Measurements from ENCODE around the gene PBX1. TPM values are rescaled to one million over a fixed set of nuclear protein-coding genes. Genes with fewer than 3 reads are reported as not detected.

The PBX1 gene
- total and polyA plus RNA-seq, 4 donors, result 7.8 to 112 (median 33.5) TPM

DNA sequence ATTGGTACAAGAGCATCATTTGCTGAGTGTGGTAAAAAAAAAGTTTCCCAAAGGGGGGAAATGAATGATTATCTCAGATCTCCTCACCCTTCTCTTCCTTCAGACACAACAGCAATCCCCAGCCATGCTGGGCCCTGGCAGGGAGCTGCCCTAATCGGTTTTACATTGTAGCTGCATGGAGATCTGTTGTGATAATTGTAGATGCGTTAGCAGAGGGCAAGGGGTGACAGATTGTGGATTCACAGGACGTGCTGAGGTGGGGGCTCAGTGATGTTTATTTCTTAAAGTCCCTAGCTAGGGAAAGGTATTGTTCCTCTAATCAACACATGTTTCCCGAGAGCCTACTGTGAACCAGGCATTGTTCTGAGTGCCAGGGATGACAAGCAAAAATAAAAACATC is 304.1 kb downstream of the PBX1 start:
- H3K36me3 ChIP-seq (ENCODE audit: control insufficient read depth in 4 of 4, insufficient read depth in 4 of 4, low read length in 4 of 4), result no peaks in the 10 kb centered on the region
- H3K27ac ChIP-seq (ENCODE audit: low read depth in 1 of 2, low read length in 1 of 2), result no peak overlapping the region
- ATAC-seq (ENCODE audit: insufficient read depth, low FRiP score) (no peak), DNase-seq (no peak)
- TF ChIP-seq, protein P1, sequence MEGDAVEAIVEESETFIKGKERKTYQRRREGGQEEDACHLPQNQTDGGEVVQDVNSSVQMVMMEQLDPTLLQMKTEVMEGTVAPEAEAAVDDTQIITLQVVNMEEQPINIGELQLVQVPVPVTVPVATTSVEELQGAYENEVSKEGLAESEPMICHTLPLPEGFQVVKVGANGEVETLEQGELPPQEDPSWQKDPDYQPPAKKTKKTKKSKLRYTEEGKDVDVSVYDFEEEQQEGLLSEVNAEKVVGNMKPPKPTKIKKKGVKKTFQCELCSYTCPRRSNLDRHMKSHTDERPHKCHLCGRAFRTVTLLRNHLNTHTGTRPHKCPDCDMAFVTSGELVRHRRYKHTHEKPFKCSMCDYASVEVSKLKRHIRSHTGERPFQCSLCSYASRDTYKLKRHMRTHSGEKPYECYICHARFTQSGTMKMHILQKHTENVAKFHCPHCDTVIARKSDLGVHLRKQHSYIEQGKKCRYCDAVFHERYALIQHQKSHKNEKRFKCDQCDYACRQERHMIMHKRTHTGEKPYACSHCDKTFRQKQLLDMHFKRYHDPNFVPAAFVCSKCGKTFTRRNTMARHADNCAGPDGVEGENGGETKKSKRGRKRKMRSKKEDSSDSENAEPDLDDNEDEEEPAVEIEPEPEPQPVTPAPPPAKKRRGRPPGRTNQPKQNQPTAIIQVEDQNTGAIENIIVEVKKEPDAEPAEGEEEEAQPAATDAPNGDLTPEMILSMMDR (IDR thresholded peaks at IDR 0.05; ENCODE audit: control extremely low read depth, extremely low read depth), result no peak
- no peaks in the 10 kb centered on the region for H3K9me3 ChIP-seq (ENCODE audit: control insufficient read depth in 4 of 4, insufficient read depth in 3 of 4, low read length in 3 of 4)
- H3K4me1 ChIP-seq (ENCODE audit: control insufficient read depth in 5 of 5, insufficient read depth in 5 of 5, low read length in 5 of 5), result peaks cover 0 to 3% (median 0%) of the 10 kb centered on the region in 5 donors
- no peak overlapping the region for H3K9ac ChIP-seq (ENCODE audit: insufficient read depth in 1 of 2, low read length in 2 of 2)
- 54 to 60% methylated on average over 4 of the region's 4 CpGs for WGBS, 2 donors
- H3K27me3 ChIP-seq (ENCODE audit: control insufficient read depth in 3 of 3, insufficient read depth in 3 of 3, low read length in 2 of 3), result no peaks in the 10 kb centered on the region
- H3K4me3 ChIP-seq, result no peak overlapping the region

DNA sequence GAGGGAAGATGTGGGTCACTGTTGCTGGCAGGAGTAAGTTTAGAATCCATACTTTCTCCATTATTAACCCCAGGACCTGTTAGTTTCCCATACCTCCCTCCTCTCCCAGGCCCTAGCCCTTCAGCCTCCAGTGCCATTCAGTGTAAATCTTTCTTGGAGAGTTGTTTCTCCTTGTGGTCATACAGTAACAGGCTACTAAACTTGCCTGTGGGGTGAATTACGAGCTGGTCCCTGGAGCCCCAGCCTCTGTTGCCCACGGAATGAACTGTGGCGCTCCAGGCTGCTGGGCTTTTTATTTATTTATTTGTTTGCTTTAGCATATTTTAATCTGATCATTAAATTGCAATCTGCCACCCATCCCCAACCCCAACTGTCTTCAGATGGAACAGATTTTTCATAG is 305.2 kb downstream of the PBX1 start:
- no peak for ATAC-seq (ENCODE audit: insufficient read depth, low FRiP score)
- no peaks in the 10 kb centered on the region for H3K4me1 ChIP-seq (ENCODE audit: control insufficient read depth in 5 of 5, insufficient read depth in 5 of 5, low read length in 5 of 5)
- DNase-seq, result no peak
- H3K9ac ChIP-seq (ENCODE audit: insufficient read depth in 1 of 2, low read length in 2 of 2), result no peak overlapping the region
- no peaks in the 10 kb centered on the region for H3K27me3 ChIP-seq (ENCODE audit: control insufficient read depth in 3 of 3, insufficient read depth in 3 of 3, low read length in 2 of 3)
- no peak overlapping the region for H3K27ac ChIP-seq (ENCODE audit: low read depth in 1 of 2, low read length in 1 of 2)
- no peaks in the 10 kb centered on the region for H3K9me3 ChIP-seq (ENCODE audit: control insufficient read depth in 4 of 4, insufficient read depth in 3 of 4, low read length in 3 of 4)
- no peaks in the 10 kb centered on the region for H3K36me3 ChIP-seq (ENCODE audit: control insufficient read depth in 4 of 4, insufficient read depth in 4 of 4, low read length in 4 of 4)
- no peak overlapping the region for H3K4me3 ChIP-seq
- 92 to 95% methylated on average over 3 of the region's 3 CpGs for WGBS, 2 donors
- TF ChIP-seq, protein P1 (IDR thresholded peaks at IDR 0.05; ENCODE audit: control extremely low read depth, extremely low read depth), result no peak

DNA sequence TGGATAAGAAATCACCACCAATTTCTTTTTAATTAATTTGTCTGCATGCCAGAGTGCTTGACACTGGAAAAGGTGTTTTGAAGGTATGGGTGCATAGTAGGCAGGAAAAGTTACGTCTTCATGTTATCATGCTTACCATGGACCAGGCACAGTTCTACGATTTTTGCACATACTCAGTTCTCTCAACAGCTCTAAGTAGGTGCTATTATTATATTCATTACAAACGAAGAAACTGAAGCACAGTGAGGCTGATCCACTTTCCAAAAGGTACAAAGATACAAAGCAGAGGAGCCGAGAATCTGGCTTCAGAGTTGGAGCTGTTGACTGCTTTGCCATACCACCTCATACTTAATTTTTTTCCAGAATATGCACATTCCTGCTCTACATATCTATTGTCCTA is 306.4 kb downstream of the PBX1 start:
- DNase-seq (no peak), ATAC-seq (ENCODE audit: insufficient read depth, low FRiP score) (no peak)
- Histone ChIP-seq H3K36me3 (ENCODE audit: control insufficient read depth in 4 of 4, insufficient read depth in 4 of 4, low read length in 4 of 4) (no peaks in the 10 kb centered on the region), H3K9me3 (ENCODE audit: control insufficient read depth in 4 of 4, insufficient read depth in 3 of 4, low read length in 3 of 4) (no peaks in the 10 kb centered on the region), H3K27me3 (ENCODE audit: control insufficient read depth in 3 of 3, insufficient read depth in 3 of 3, low read length in 2 of 3) (no peaks in the 10 kb centered on the region), H3K4me3 (no peak overlapping the region), H3K27ac (ENCODE audit: low read depth in 1 of 2, low read length in 1 of 2) (no peak overlapping the region), H3K9ac (ENCODE audit: insufficient read depth in 1 of 2, low read length in 2 of 2) (no peak overlapping the region), H3K4me1 (ENCODE audit: control insufficient read depth in 5 of 5, insufficient read depth in 5 of 5, low read length in 5 of 5) (no peaks in the 10 kb centered on the region)
- TF ChIP-seq, protein P1 (IDR thresholded peaks at IDR 0.05; ENCODE audit: control extremely low read depth, extremely low read depth), result no peak
- 87% methylated on average over 4 of the region's 4 CpGs for WGBS, 2 donors

DNA sequence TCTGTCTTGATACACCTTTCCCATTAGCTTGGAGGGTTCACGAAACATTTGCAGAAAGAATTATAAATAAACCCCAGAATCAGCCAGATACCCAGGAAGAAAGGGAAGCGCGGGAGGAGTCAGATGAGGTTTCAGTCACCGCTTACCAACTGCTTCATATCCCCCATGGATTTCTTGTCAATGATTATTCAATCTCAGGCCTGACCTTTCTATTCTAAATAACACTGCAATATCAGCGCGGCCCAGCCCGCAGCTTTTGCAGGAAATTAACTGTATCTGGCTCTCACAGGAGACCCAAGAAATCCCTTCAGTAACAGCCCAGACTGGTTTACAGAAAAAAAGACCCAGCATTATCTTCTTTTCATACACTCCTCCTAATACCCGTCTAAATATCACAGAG is 308.6 kb downstream of the PBX1 start:
- no peak overlapping the region for H3K4me3 ChIP-seq
- 94 to 95% methylated on average over 8 of the region's 8 CpGs for WGBS, 2 donors

More for the DNA sequence above, 308.6 kb downstream of the PBX1 start:
- Histone ChIP-seq H3K4me1 (ENCODE audit: control insufficient read depth in 5 of 5, insufficient read depth in 5 of 5, low read length in 5 of 5) (no peaks in the 10 kb centered on the region), H3K9ac (ENCODE audit: insufficient read depth in 1 of 2, low read length in 2 of 2) (no peak overlapping the region), H3K27me3 (ENCODE audit: control insufficient read depth in 3 of 3, insufficient read depth in 3 of 3, low read length in 2 of 3) (no peaks in the 10 kb centered on the region), H3K9me3 (ENCODE audit: control insufficient read depth in 4 of 4, insufficient read depth in 3 of 4, low read length in 3 of 4) (no peaks in the 10 kb centered on the region), H3K36me3 (ENCODE audit: control insufficient read depth in 4 of 4, insufficient read depth in 4 of 4, low read length in 4 of 4) (no peaks in the 10 kb centered on the region), H3K27ac (ENCODE audit: low read depth in 1 of 2, low read length in 1 of 2) (no peak overlapping the region)
- TF ChIP-seq, protein P1 (IDR thresholded peaks at IDR 0.05; ENCODE audit: control extremely low read depth, extremely low read depth), result no peak
- ATAC-seq (ENCODE audit: insufficient read depth, low FRiP score) (no peak), DNase-seq (no peak)

Data from lung (tissue), 12 donors.